ENCODE results near the gene TAF13. TPM values are rescaled to one million over a fixed set of nuclear protein-coding genes. Genes with fewer than 3 reads are reported as not detected.

Gene TAF13
- total and polyA plus RNA-seq, 9 of the 15 experiments (the other 6 are each of a cell fraction or from before 2014, with no cell fraction given), result 14.9 to 77.2 (median 38.7) TPM

DNA sequence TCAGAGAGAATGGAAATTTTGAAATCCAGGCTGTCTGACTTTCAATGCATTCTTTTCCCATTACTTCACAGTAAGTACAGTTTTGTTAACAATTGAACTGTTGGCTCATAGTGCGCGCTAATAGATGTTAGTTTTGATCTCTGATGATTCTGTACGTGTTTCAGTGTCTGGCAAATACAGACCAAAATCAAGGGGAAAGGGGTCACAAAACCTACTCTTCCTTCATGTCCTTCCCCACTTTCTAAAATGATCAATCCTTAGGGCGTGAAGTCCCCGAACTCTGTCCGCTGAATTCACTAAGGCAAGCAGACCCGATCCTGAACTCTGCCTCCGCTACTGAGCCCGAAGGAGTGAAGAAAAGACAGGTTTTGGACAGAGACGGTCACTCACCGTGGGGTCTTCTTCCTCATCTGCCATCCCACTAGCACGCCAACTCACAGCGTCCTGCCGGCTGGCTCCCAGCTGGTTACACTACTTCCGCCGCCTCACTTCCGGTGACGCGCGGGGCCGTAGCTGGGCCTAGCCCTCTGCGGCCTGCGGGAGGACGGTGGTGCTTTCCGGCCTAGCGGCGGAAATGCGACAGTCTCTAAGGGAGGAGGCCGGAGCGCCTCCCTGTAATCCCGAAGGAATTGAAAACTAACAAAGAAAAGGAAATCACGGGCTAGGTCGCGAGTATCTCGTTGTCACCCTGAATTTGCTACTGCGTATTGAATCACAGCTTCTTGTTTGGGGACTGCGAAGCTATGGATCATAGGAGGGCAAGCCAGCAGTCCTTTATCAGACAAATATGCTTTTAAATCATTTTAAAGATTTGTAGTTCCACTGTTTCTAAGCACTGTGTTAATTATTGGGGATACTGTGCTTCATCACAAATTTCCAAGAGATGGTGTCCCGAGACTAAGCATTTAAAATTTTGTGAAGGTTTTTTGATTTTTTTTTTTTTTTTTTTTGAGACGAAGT lies at the start of gene TAF13 (continued):
- TF ChIP-seq, protein P1, sequence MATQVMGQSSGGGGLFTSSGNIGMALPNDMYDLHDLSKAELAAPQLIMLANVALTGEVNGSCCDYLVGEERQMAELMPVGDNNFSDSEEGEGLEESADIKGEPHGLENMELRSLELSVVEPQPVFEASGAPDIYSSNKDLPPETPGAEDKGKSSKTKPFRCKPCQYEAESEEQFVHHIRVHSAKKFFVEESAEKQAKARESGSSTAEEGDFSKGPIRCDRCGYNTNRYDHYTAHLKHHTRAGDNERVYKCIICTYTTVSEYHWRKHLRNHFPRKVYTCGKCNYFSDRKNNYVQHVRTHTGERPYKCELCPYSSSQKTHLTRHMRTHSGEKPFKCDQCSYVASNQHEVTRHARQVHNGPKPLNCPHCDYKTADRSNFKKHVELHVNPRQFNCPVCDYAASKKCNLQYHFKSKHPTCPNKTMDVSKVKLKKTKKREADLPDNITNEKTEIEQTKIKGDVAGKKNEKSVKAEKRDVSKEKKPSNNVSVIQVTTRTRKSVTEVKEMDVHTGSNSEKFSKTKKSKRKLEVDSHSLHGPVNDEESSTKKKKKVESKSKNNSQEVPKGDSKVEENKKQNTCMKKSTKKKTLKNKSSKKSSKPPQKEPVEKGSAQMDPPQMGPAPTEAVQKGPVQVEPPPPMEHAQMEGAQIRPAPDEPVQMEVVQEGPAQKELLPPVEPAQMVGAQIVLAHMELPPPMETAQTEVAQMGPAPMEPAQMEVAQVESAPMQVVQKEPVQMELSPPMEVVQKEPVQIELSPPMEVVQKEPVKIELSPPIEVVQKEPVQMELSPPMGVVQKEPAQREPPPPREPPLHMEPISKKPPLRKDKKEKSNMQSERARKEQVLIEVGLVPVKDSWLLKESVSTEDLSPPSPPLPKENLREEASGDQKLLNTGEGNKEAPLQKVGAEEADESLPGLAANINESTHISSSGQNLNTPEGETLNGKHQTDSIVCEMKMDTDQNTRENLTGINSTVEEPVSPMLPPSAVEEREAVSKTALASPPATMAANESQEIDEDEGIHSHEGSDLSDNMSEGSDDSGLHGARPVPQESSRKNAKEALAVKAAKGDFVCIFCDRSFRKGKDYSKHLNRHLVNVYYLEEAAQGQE (IDR thresholded peaks at IDR 0.05; ENCODE audit: borderline replicate concordance), result no peak
- TF ChIP-seq, protein P1 (CRISPR knock-in tag; IDR thresholded peaks at IDR 0.05; ENCODE audit: low read depth), result peak; percentile 72; the same call in 1 of the 2 replicates
- TF ChIP-seq, protein P2, sequence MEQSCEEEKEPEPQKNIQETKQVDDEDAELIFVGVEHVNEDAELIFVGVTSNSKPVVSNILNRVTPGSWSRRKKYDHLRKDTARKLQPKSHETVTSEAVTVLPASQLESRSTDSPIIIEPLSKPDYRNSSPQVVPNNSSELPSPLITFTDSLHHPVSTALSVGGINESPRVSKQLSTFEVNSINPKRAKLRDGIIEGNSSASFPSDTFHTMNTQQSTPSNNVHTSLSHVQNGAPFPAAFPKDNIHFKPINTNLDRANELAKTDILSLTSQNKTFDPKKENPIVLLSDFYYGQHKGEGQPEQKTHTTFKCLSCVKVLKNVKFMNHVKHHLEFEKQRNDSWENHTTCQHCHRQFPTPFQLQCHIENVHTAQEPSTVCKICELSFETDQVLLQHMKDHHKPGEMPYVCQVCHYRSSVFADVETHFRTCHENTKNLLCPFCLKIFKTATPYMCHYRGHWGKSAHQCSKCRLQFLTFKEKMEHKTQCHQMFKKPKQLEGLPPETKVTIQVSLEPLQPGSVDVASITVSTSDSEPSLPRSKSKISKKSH (CRISPR knock-in tag; IDR thresholded peaks at IDR 0.05), result no peak
- TF ChIP-seq, protein P3, sequence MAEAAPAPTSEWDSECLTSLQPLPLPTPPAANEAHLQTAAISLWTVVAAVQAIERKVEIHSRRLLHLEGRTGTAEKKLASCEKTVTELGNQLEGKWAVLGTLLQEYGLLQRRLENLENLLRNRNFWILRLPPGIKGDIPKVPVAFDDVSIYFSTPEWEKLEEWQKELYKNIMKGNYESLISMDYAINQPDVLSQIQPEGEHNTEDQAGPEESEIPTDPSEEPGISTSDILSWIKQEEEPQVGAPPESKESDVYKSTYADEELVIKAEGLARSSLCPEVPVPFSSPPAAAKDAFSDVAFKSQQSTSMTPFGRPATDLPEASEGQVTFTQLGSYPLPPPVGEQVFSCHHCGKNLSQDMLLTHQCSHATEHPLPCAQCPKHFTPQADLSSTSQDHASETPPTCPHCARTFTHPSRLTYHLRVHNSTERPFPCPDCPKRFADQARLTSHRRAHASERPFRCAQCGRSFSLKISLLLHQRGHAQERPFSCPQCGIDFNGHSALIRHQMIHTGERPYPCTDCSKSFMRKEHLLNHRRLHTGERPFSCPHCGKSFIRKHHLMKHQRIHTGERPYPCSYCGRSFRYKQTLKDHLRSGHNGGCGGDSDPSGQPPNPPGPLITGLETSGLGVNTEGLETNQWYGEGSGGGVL (CRISPR knock-in tag; IDR thresholded peaks at IDR 0.05), result no peak
- TF ChIP-seq HNRNPK (IDR thresholded peaks at IDR 0.05; ENCODE audit: low read depth, low read length, poor library complexity, severe bottlenecking), result no peak
- no peak for TF ChIP-seq ZNF583 (CRISPR knock-in tag; IDR thresholded peaks at IDR 0.05)
- TF ChIP-seq MCM7 (IDR thresholded peaks at IDR 0.05), result no peak
- TF ChIP-seq ZNF696 (CRISPR knock-in tag; conservative IDR thresholded peaks at IDR 0.05), result no peak
- TF ChIP-seq ZKSCAN1 (IDR thresholded peaks at IDR 0.05; ENCODE audit: low read depth, low read length), result no peak; the same call in 1 of the 2 replicates
- TF ChIP-seq CHCHD3 (CRISPR knock-in tag; IDR thresholded peaks at IDR 0.05), result no peak
- TF ChIP-seq ZBTB1 (CRISPR knock-in tag; IDR thresholded peaks at IDR 0.05; ENCODE audit: borderline replicate concordance, low read depth), result no peak
- no peak for TF ChIP-seq TRIM28 (IDR thresholded peaks at IDR 0.05)
- TF ChIP-seq BMI1 (IDR thresholded peaks at IDR 0.05; ENCODE audit: low read length), result no peak
- no peak for TF ChIP-seq ZNF431 (CRISPR knock-in tag; IDR thresholded peaks at IDR 0.05)
- no peak for TF ChIP-seq ZNF584 (CRISPR knock-in tag; IDR thresholded peaks at IDR 0.05; ENCODE audit: low read depth)
- no peak for TF ChIP-seq MEF2A (IDR thresholded peaks at IDR 0.05; ENCODE audit: control insufficient read depth, low read depth, low read length)
